ENCODE data around the gene PDE11A. TPM values are rescaled to one million over a fixed set of nuclear protein-coding genes. Genes with fewer than 3 reads are reported as not detected.

Gene PDE11A
- total RNA-seq, 6 experiments from 2014 or later = 1.2 to 3.1 (median 1.4) TPM

DNA sequence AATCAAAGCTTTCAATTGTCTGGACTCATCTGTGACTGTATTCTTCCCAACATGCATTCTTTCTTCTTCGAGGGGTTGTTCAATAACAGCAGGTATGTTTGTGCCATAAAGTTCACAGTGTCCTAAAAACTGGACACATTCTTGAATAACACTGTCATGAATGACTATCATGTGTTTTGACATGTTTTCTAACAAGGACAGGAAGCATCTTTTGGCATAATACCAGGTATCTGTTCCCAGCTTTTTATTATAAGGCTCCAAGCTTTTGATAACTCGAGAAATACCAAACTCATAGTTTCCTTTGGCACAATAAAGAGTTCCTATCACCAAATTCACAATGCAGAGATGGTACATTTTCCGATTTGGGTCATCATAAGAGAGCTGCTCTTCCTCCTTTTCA lies 455.8 kb downstream of the PDE11A start:
- Mint-ChIP-seq H3K4me1 (ENCODE audit: low read depth) (peaks cover 6% of the 10 kb centered on the region; the same call in 1 of the 2 replicates), H3K27ac (no peak overlapping the region), H3K4me3 (no peak overlapping the region), H3K9me3 (no peaks in the 10 kb centered on the region), H3K27me3 (ENCODE audit: insufficient read depth) (no peaks in the 10 kb centered on the region; the same call in 1 of the 2 replicates), H3K36me3 (ENCODE audit: low read depth) (no peaks in the 10 kb centered on the region)
- no peak for DNase-seq
- TF ChIP-seq, protein P1, sequence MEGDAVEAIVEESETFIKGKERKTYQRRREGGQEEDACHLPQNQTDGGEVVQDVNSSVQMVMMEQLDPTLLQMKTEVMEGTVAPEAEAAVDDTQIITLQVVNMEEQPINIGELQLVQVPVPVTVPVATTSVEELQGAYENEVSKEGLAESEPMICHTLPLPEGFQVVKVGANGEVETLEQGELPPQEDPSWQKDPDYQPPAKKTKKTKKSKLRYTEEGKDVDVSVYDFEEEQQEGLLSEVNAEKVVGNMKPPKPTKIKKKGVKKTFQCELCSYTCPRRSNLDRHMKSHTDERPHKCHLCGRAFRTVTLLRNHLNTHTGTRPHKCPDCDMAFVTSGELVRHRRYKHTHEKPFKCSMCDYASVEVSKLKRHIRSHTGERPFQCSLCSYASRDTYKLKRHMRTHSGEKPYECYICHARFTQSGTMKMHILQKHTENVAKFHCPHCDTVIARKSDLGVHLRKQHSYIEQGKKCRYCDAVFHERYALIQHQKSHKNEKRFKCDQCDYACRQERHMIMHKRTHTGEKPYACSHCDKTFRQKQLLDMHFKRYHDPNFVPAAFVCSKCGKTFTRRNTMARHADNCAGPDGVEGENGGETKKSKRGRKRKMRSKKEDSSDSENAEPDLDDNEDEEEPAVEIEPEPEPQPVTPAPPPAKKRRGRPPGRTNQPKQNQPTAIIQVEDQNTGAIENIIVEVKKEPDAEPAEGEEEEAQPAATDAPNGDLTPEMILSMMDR (IDR thresholded peaks at IDR 0.05) = no peak

DNA sequence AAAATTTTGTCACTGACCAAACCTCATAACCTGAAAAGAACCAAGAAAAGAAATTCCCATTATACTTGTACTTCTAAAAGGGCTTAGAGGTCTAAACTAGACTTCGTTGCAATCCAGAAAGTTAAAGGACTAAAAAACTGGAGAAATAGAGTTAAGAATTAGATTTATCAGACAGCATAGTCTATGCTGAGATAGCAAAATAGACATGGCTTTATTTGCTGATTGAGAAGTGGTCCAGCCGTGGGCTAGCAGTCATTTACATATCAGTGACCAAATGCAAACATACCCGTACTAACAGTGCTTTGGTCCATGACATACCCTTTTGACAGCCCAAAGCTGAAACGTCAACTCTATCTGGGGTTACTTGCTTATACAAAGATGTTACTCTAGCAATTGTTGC lies 456.5 kb downstream of the PDE11A start:
- no peaks in the 10 kb centered on the region for H3K9me3 Mint-ChIP-seq
- peaks cover 6% of the 10 kb centered on the region; the same call in 1 of the 2 replicates for H3K4me1 Mint-ChIP-seq (ENCODE audit: low read depth)
- no peak overlapping the region for H3K27ac Mint-ChIP-seq
- no peaks in the 10 kb centered on the region for H3K36me3 Mint-ChIP-seq (ENCODE audit: low read depth)
- TF ChIP-seq, protein P1 (IDR thresholded peaks at IDR 0.05) = no peak
- no peak overlapping the region for H3K4me3 Mint-ChIP-seq
- no peak for DNase-seq
- H3K27me3 Mint-ChIP-seq (ENCODE audit: insufficient read depth) = no peaks in the 10 kb centered on the region; the same call in 1 of the 2 replicates

DNA sequence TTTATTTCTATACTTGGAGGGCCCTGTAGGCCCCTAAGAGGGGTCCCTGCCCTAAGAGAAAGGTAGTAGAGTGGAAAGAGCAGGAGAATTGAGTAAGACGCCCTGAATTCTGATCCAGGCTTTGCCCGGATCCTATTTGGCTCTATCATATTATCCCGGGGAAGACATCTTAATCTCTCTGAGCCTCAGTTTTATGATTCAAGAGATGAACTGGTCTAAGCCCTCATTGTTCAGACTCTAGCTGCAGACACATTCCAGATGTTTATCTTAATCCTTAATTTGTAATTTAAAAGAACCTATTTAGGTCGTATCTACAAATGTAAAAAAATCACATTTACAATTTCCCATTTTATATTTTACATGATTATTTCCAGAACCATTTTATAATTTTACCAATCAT lies 459.9 kb downstream of the PDE11A start:
- H3K27ac Mint-ChIP-seq = no peak overlapping the region
- TF ChIP-seq, protein P1 (IDR thresholded peaks at IDR 0.05) = no peak
- peaks cover 17% of the 10 kb centered on the region for H3K9me3 Mint-ChIP-seq
- DNase-seq = no peak
- H3K4me1 Mint-ChIP-seq (ENCODE audit: low read depth) = no peaks in the 10 kb centered on the region
- no peaks in the 10 kb centered on the region; the same call in 1 of the 2 replicates for H3K27me3 Mint-ChIP-seq (ENCODE audit: insufficient read depth)
- H3K36me3 Mint-ChIP-seq (ENCODE audit: low read depth) = peaks cover 2% of the 10 kb centered on the region
- no peak overlapping the region for H3K4me3 Mint-ChIP-seq

DNA sequence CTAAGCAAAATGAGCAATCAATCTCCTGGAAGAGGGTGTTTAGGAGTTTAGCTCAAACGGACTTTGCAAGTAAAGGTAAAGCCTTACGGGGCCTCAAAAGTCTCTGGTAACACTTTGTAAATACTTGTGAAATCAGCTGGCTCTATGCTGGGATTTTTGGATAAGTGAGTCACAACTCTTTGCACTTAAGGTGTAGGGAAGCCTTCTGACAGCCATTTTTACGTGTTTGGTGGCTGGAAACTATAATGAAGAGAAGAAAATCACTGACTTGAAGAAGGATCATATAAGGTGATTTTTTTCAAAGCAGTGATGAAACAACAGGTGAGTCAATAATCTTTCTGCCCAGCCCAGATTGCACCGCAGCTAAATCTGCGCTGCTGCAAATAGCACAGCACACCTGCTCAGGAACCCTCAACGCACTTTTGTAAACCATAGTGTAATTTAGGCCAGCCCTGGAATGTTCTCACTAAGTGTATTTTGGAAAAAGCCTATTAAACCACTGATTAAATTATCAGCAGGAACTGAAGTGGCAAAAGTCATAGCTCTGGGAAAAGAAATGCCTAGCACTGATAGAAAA lies 461.2 kb downstream of the PDE11A start:
- no peak for DNase-seq
- H3K27me3 Mint-ChIP-seq (ENCODE audit: insufficient read depth) = no peaks in the 10 kb centered on the region; the same call in 1 of the 2 replicates
- peaks cover 19% of the 10 kb centered on the region for H3K9me3 Mint-ChIP-seq
- H3K4me1 Mint-ChIP-seq (ENCODE audit: low read depth) = peaks cover 9% of the 10 kb centered on the region
- H3K4me3 Mint-ChIP-seq = no peak overlapping the region
- no peak overlapping the region for H3K27ac Mint-ChIP-seq
- peaks cover 5% of the 10 kb centered on the region for H3K36me3 Mint-ChIP-seq (ENCODE audit: low read depth)
- TF ChIP-seq, protein P1 (IDR thresholded peaks at IDR 0.05) = no peak

DNA sequence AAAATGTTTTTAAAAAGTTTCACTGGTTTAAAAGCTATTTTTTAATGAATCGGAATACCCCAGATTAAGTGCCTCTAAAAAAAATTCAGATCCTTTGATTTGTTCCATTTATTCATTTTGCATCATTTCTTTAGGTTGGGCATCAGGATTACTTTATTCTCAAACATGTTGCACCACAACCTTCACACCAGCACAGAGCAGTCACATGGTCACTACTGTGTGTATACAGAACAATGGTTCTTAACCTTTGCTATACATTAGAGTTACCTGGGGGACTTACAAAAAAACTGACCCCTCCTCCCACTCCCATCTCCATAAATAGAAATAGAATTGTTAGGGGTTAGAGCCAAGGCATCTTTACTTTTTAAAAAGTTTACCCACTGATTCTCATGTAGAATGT lies 461.8 kb downstream of the PDE11A start:
- DNase-seq = no peak
- Mint-ChIP-seq H3K4me1 (ENCODE audit: low read depth) (peaks cover 15% of the 10 kb centered on the region), H3K9me3 (peaks cover 19% of the 10 kb centered on the region), H3K27ac (no peak overlapping the region), H3K4me3 (no peak overlapping the region), H3K27me3 (ENCODE audit: insufficient read depth) (no peaks in the 10 kb centered on the region; the same call in 1 of the 2 replicates), H3K36me3 (ENCODE audit: low read depth) (peaks cover 5% of the 10 kb centered on the region)
- TF ChIP-seq, protein P1 (IDR thresholded peaks at IDR 0.05) = no peak

Measured in HFFc6 (cell line).